Brain microvascular endothelial cell (primary cell): ENCODE results near the gene ITGA7.
"Not testable (repeated sequence)": the region's sequence is repeated elsewhere in the genome, so short reads cannot be mapped to it uniquely, and the experiment has no call there.

Experiments used
- DNase-seq: peaks from one replicate; pipeline ENCODE4 v3.0.0-alpha.2; 2020
- H3K27ac ChIP-seq: fragments of 250-450 bp; sonication (Bioruptor Pico); 2 replicates; pipeline ENCODE4 v1.5.1; 2020; ENCODE audit warnings: mild to moderate bottlenecking, moderate library complexity
- H3K27me3 ChIP-seq: fragments of 250-450 bp; sonication (Bioruptor Pico); replicated peaks from 2 replicates; pipeline ENCODE4 v1.5.1; 2020; ENCODE audit warnings: mild to moderate bottlenecking
- H3K36me3 ChIP-seq: fragments of 250-450 bp; sonication (Bioruptor Pico); replicated peaks from 2 replicates; pipeline ENCODE4 v1.5.1; 2020; ENCODE audit warnings: mild to moderate bottlenecking
- H3K4me3 ChIP-seq: 2 replicates; pipeline ENCODE4 v1.5.1; 2011; ENCODE audit warnings: low read depth, mild to moderate bottlenecking, control low read depth, low read length, moderate library complexity
- in situ Hi-C: cut with HindIII; loops from 2 replicates; pipeline ENCODE4 v1.10.0; 2017; ENCODE audit warnings: low sequenced_read_pairs, low pct_ligation_motif_present
- TF ChIP-seq, protein P1 (sequence below): IDR thresholded peaks from 2 replicates; pipeline ENCODE4 v1.5.1; 2011; ENCODE audit warnings: low read depth, mild to moderate bottlenecking, moderate library complexity, low read length, control low read depth, inconsistent platforms; ENCODE audit errors: missing control alignments

The ITGA7 gene

DNA sequence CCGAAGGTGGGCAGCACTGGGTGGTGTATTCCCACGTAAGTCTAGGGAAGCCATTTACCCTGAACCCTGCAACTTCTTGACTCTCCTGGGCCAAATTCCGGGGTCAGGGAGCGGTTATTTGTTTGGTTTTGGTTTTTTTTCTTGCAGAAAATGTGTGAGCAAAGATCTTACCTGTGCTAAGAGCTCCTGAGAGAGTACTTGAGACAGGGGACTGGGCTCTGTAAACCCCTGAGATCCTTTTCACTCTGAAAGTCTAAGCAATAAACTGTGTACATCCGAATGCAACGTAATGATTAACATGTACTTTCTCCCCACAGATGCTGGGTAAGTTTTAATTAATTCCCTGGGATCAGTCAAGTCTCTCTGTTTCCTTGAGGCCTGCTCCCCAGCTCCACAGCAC, 49.5 kb downstream of the ITGA7 start:
- DNase-seq, result no peak
- TF ChIP-seq, protein P1, sequence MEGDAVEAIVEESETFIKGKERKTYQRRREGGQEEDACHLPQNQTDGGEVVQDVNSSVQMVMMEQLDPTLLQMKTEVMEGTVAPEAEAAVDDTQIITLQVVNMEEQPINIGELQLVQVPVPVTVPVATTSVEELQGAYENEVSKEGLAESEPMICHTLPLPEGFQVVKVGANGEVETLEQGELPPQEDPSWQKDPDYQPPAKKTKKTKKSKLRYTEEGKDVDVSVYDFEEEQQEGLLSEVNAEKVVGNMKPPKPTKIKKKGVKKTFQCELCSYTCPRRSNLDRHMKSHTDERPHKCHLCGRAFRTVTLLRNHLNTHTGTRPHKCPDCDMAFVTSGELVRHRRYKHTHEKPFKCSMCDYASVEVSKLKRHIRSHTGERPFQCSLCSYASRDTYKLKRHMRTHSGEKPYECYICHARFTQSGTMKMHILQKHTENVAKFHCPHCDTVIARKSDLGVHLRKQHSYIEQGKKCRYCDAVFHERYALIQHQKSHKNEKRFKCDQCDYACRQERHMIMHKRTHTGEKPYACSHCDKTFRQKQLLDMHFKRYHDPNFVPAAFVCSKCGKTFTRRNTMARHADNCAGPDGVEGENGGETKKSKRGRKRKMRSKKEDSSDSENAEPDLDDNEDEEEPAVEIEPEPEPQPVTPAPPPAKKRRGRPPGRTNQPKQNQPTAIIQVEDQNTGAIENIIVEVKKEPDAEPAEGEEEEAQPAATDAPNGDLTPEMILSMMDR, result no peak
- peaks cover 5% of the 10 kb centered on the region for H3K27me3 ChIP-seq
- H3K4me3 ChIP-seq, result no peak overlapping the region
- H3K36me3 ChIP-seq, result no peaks in the 10 kb centered on the region
- in situ Hi-C loops, result no loop called here
- no peak overlapping the region for H3K27ac ChIP-seq

GRCh38 chr12:55657212-55657611, 50.5 kb downstream of the ITGA7 start:
- Histone ChIP-seq H3K36me3 (no peaks in the 10 kb centered on the region), H3K4me3 (no peak overlapping the region), H3K27ac (no peak overlapping the region), H3K27me3 (peaks cover 5% of the 10 kb centered on the region)
- TF ChIP-seq, protein P1, result no peak
- in situ Hi-C loops, result no loop called here
- no peak for DNase-seq

DNA sequence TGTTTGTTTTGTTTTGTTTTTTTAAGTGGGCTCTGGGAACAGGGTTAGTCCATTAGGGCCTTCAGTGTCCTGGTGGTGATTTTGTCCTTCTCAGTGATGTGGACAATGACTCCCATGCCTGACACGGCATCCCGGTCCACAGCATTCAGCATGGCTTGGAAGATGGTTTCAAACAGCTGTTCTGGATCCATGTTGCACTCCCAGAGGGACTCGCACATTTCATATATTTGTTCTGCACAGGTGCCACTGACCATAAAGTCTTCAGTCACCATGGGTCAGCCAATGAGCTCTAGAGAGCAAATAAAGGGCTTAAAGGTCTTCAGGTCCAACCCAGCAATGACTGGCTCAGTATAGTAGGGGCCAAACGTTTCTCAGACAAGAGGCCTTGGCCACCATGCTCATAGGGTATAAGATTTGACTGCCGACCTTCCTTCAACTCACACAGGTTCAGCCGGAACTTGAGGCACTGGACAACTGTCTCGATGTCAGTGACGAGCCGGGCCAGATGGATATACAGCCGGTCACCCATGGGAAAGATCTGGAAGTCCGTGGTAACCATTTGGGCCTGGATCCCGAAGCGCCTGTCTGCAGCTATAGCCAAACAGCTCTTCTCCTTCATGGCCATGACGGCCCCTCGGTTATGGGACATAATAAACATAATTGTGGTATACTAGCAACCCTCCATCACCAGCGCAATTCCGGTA, 53.0 kb downstream of the ITGA7 start:
- Histone ChIP-seq H3K4me3 (no peak overlapping the region), H3K27ac (no peak overlapping the region), H3K27me3 (peaks cover 5% of the 10 kb centered on the region), H3K36me3 (no peaks in the 10 kb centered on the region)
- TF ChIP-seq, protein P1, result no peak
- in situ Hi-C loops, result no loop called here
- DNase-seq, result no peak

DNA sequence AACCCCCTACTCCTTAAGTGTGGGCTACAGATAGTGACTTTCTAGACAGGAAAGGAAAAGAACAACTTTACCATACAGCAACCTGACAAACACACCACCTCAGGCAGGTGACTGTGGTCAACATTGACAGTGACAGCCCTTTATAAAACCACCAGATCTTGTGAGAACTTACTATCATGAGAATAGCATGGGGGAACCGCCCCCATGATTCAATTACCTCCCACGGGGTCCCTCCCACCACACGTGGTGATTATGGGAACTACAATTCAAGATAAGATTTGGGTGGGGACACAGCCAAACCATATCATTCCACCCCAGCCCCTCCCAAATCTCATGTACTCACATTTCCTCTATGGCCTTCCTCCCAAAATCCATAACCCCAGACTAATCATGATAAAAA, 54.7 kb downstream of the ITGA7 start:
- in situ Hi-C loops, result no loop called here
- no peaks in the 10 kb centered on the region for H3K36me3 ChIP-seq
- TF ChIP-seq, protein P1, result no peak
- H3K4me3 ChIP-seq, result no peak overlapping the region
- H3K27ac ChIP-seq, result no peak overlapping the region
- peaks cover 5% of the 10 kb centered on the region for H3K27me3 ChIP-seq
- DNase-seq, result no peak

DNA sequence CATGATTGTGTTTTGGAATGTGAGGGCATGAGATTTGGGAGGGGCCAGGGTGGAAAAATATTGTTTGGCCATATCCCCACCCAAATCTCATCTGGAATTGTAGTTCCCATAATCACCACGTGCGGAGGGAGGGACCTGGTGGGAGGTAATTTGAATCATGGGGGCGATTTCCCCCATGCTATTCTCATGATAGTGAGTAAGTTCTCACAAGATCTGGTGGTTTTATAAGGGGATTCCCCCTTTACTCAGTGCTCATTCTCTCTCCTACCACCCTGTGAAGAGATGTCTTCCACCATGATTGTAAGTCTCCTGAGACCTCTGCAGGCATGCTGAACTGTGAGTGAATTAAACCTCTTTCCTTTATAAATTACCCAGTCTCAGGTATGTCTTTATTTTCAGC, 55.4 kb downstream of the ITGA7 start:
- TF ChIP-seq, protein P1, result no peak
- in situ Hi-C loops, result no loop called here
- H3K4me3 ChIP-seq, result no peak overlapping the region
- no peak overlapping the region for H3K27ac ChIP-seq
- no peak for DNase-seq
- H3K36me3 ChIP-seq, result no peaks in the 10 kb centered on the region
- H3K27me3 ChIP-seq, result peaks cover 2% of the 10 kb centered on the region

GRCh38 chr12:55651299-55651683, 56.4 kb downstream of the ITGA7 start:
- Histone ChIP-seq H3K36me3 (no peaks in the 10 kb centered on the region), H3K27me3 (no peaks in the 10 kb centered on the region), H3K27ac (no peak overlapping the region), H3K4me3 (no peak overlapping the region)
- TF ChIP-seq, protein P1, result no peak
- no peak for DNase-seq
- in situ Hi-C loops, result no loop called here

DNA sequence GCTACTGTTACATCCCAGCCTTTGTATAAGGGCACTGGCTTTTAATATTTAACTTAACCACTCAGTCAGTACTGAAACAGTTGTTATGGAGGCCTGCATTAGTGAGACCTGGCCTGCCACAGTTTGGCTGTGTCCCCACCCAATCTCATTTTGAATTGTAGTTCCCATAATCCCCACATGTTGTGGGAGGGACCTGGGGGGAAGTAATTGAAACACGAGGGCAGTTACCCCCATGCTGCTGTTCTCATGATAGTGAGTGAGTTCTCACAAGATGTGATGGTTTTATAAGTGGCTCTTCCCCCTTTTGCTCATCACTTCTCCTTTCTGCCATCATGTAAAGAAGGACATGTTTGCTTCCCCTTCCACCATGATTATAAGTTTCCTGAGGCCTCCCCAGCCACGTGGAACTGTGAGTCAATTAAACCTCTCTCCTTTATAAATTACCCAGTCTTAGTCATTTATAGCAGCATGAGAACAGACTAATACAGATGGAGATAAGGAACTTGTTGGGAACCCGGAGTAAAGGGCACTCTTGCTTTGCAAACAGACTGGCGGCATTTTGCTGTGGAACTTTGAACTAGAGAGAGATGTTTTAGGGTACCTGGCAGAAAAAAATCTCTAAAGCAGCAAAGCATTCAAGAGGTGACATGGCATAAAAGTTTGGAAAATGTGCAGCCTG, 56.9 kb downstream of the ITGA7 start:
- in situ Hi-C loops, DNase-seq, H3K36me3 ChIP-seq, H3K4me3 ChIP-seq, H3K27ac ChIP-seq, H3K27me3 ChIP-seq: not testable (repeated sequence)
